ENCODE measurements around the gene SAP30L. TPM values are rescaled to one million over a fixed set of nuclear protein-coding genes. Genes with fewer than 3 reads are reported as not detected.

Gene SAP30L
- total RNA-seq, 2 donors from 2014 or later: 27.7 to 40.3 TPM

- DNase-seq: peak; percentile 53
- TF ChIP-seq CTCF (conservative IDR thresholded peaks at IDR 0.05): no peak
- Histone ChIP-seq H3K4me1 (ENCODE audit: control insufficient read depth, insufficient read depth, low read length) (peaks cover 3% of the 10 kb centered on the region), H3K9me3 (ENCODE audit: control insufficient read depth, low read length) (no peaks in the 10 kb centered on the region), H3K27ac (ENCODE audit: low read depth, low read length) (no peak overlapping the region), H3K9ac (ENCODE audit: extremely low read depth, low read length, poor library complexity, severe bottlenecking) (no peak overlapping the region), H3K4me3 (ENCODE audit: low read length) (no peak overlapping the region), H3K27me3 (ENCODE audit: control insufficient read depth, insufficient read depth, low read length, poor library complexity, severe bottlenecking) (peaks cover 80% of the 10 kb centered on the region), H3K36me3 (ENCODE audit: control insufficient read depth, insufficient read depth, low read length) (no peaks in the 10 kb centered on the region)
- H3K27me3 Mint-ChIP-seq (ENCODE audit: insufficient read depth): peaks cover 91% of the 10 kb centered on the region
- 17% methylated on average over 4 of the region's 4 CpGs; no CpG with 5 or more reads in 1 of the 2 experiments for WGBS, 2 experiments (ENCODE audit: insufficient coverage in 1 of 2, insufficient read length in 1 of 2)
- H3K36me3 Mint-ChIP-seq (ENCODE audit: low read depth): no peaks in the 10 kb centered on the region
- no peak overlapping the region for H3K27ac Mint-ChIP-seq
- no peak overlapping the region for H3K4me3 Mint-ChIP-seq
- no peaks in the 10 kb centered on the region for H3K9me3 Mint-ChIP-seq
- peaks cover 39% of the 10 kb centered on the region for H3K4me1 Mint-ChIP-seq
Measured at GRCh38 chr5:154486427-154486866, 40.6 kb downstream of the SAP30L start.

GRCh38 chr5:154487541-154487940, 41.7 kb downstream of the SAP30L start:
- peaks cover 90% of the 10 kb centered on the region for H3K27me3 Mint-ChIP-seq (ENCODE audit: insufficient read depth)

GRCh38 chr5:154491941-154492340, 46.1 kb downstream of the SAP30L start:
- 80% methylated on average over 2 of the region's 2 CpGs; no CpG with 5 or more reads in 1 of the 2 experiments for whole genome bisulfite sequencing, 2 experiments (ENCODE audit: insufficient coverage in 1 of 2, insufficient read length in 1 of 2)
- H3K36me3 ChIP-seq (ENCODE audit: control insufficient read depth, insufficient read depth, low read length): no peaks in the 10 kb centered on the region

More at GRCh38 chr5:154487541-154487940, 41.7 kb downstream of the SAP30L start:
- Mint-ChIP-seq H3K4me1 (peaks cover 34% of the 10 kb centered on the region), H3K36me3 (ENCODE audit: low read depth) (no peaks in the 10 kb centered on the region), H3K9me3 (no peaks in the 10 kb centered on the region), H3K4me3 (no peak overlapping the region), H3K27ac (no peak overlapping the region)
- DNase-seq: peak; percentile 24
- no peak for TF ChIP-seq CTCF (conservative IDR thresholded peaks at IDR 0.05)
- WGBS, 2 experiments (ENCODE audit: insufficient coverage in 1 of 2, insufficient read length in 1 of 2): 42 to 58% methylated on average over 2 of the region's 2 CpGs
- Histone ChIP-seq H3K9me3 (ENCODE audit: control insufficient read depth, low read length) (no peaks in the 10 kb centered on the region), H3K9ac (ENCODE audit: extremely low read depth, low read length, poor library complexity, severe bottlenecking) (no peak overlapping the region), H3K27me3 (ENCODE audit: control insufficient read depth, insufficient read depth, low read length, poor library complexity, severe bottlenecking) (peaks cover 69% of the 10 kb centered on the region), H3K4me3 (ENCODE audit: low read length) (no peak overlapping the region), H3K4me1 (ENCODE audit: control insufficient read depth, insufficient read depth, low read length) (peaks cover 3% of the 10 kb centered on the region), H3K27ac (ENCODE audit: low read depth, low read length) (no peak overlapping the region), H3K36me3 (ENCODE audit: control insufficient read depth, insufficient read depth, low read length) (no peaks in the 10 kb centered on the region)

More at GRCh38 chr5:154491941-154492340, 46.1 kb downstream of the SAP30L start:
- Histone ChIP-seq H3K4me1 (ENCODE audit: control insufficient read depth, insufficient read depth, low read length) (peaks cover 6% of the 10 kb centered on the region), H3K27ac (ENCODE audit: low read depth, low read length) (no peak overlapping the region), H3K27me3 (ENCODE audit: control insufficient read depth, insufficient read depth, low read length, poor library complexity, severe bottlenecking) (peaks cover 30% of the 10 kb centered on the region), H3K9ac (ENCODE audit: extremely low read depth, low read length, poor library complexity, severe bottlenecking) (no peak overlapping the region), H3K9me3 (ENCODE audit: control insufficient read depth, low read length) (no peaks in the 10 kb centered on the region), H3K4me3 (ENCODE audit: low read length) (no peak overlapping the region)
- Mint-ChIP-seq H3K27ac (no peak overlapping the region), H3K9me3 (no peaks in the 10 kb centered on the region), H3K36me3 (ENCODE audit: low read depth) (no peaks in the 10 kb centered on the region), H3K4me1 (peaks cover 11% of the 10 kb centered on the region), H3K4me3 (no peak overlapping the region), H3K27me3 (ENCODE audit: insufficient read depth) (peaks cover 73% of the 10 kb centered on the region)
- DNase-seq: peak; percentile 43
- TF ChIP-seq CTCF (conservative IDR thresholded peaks at IDR 0.05): no peak
